ENCODE results near the gene AGMO. TPM values are rescaled to one million over a fixed set of nuclear protein-coding genes. Genes with fewer than 3 reads are reported as not detected.

The AGMO gene
- total and polyA plus RNA-seq, 10 of the 15 experiments (the other 5 are each of a cell fraction or from before 2014, with no cell fraction given), result 0.11 to 0.29 TPM; not detected in 8

GRCh38 chr7:15367897-15368296, 193.9 kb downstream of the AGMO start:
- FAIRE-seq, result no peak
- in situ Hi-C loops (cut with MboI), result no loop called here
- TF ChIP-seq NR2F1 (conservative IDR thresholded peaks at IDR 0.05), result no peak
- TF ChIP-seq, protein P1, sequence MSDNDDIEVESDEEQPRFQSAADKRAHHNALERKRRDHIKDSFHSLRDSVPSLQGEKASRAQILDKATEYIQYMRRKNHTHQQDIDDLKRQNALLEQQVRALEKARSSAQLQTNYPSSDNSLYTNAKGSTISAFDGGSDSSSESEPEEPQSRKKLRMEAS (IDR thresholded peaks at IDR 0.05; ENCODE audit: low read depth, low read length), result no peak
- TF ChIP-seq STAT3 (IDR thresholded peaks at IDR 0.05; ENCODE audit: low read depth, low read length), result no peak
- TF ChIP-seq EED (IDR thresholded peaks at IDR 0.05; ENCODE audit: low read depth), result no peak
- no peak for TF ChIP-seq SREBF2 (IDR thresholded peaks at IDR 0.05; ENCODE audit: low read length)
- no peak for TF ChIP-seq EZH2 (IDR thresholded peaks at IDR 0.05; ENCODE audit: borderline replicate concordance, control insufficient read depth, low read depth, low read length)
- no peak for TF ChIP-seq HCFC1 (IDR thresholded peaks at IDR 0.05; ENCODE audit: low read length)
- no peak for TF ChIP-seq NR2C2 (IDR thresholded peaks at IDR 0.05; ENCODE audit: borderline replicate concordance, control insufficient read depth, insufficient read length, low read depth)
- TF ChIP-seq, protein P2, sequence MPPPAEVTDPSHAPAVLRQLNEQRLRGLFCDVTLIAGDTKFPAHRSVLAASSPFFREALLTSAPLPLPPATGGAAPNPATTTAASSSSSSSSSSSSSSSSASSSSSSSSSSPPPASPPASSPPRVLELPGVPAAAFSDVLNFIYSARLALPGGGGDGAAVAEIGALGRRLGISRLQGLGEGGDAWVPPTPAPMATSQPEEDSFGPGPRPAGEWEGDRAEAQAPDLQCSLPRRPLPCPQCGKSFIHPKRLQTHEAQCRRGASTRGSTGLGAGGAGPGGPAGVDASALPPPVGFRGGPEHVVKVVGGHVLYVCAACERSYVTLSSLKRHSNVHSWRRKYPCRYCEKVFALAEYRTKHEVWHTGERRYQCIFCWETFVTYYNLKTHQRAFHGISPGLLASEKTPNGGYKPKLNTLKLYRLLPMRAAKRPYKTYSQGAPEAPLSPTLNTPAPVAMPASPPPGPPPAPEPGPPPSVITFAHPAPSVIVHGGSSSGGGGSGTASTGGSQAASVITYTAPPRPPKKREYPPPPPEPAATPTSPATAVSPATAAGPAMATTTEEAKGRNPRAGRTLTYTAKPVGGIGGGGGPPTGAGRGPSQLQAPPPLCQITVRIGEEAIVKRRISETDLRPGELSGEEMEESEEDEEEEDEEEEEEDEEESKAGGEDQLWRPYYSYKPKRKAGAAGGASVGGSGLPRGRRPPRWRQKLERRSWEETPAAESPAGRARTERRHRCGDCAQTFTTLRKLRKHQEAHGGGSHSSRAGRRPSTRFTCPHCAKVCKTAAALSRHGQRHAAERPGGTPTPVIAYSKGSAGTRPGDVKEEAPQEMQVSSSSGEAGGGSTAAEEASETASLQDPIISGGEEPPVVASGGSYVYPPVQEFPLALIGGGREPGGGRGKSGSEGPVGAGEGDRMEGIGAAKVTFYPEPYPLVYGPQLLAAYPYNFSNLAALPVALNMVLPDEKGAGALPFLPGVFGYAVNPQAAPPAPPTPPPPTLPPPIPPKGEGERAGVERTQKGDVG (CRISPR knock-in tag; IDR thresholded peaks at IDR 0.05), result no peak
- no peak for TF ChIP-seq E4F1 (IDR thresholded peaks at IDR 0.05; ENCODE audit: borderline replicate concordance, partially characterized antibody)
- TF ChIP-seq TCF12 (IDR thresholded peaks at IDR 0.05; ENCODE audit: low read depth, low read length), result no peak
- TF ChIP-seq RAD21 (IDR thresholded peaks at IDR 0.05; ENCODE audit: insufficient read depth, low read depth, low read length), result no peak
- TF ChIP-seq TAF1 (IDR thresholded peaks at IDR 0.05; ENCODE audit: borderline replicate concordance, low read depth, low read length), result no peak
- TF ChIP-seq STAT1 (conservative IDR thresholded peaks at IDR 0.05), result no peak
- TF ChIP-seq MEF2A (IDR thresholded peaks at IDR 0.05; ENCODE audit: insufficient read depth, low read depth, low read length), result no peak
- TF ChIP-seq ZBTB11 (CRISPR knock-in tag; IDR thresholded peaks at IDR 0.05), result no peak

More at GRCh38 chr7:15367897-15368296, 193.9 kb downstream of the AGMO start:
- Histone ChIP-seq H3K4me1 (ENCODE audit: control insufficient read depth, insufficient read depth, low read length) (no peaks in the 10 kb centered on the region), H3K9ac (ENCODE audit: control insufficient read depth, insufficient read depth, low read length) (no peak overlapping the region), H3K36me3 (ENCODE audit: control insufficient read depth in 2 of 2, insufficient read depth in 2 of 2, low read length in 1 of 2) (no peaks in the 10 kb centered on the region), H2AFZ (ENCODE audit: control insufficient read depth, low read depth, low read length) (no peak overlapping the region), H3K27me3 (replicated peaks in 1 of 2; ENCODE audit: control insufficient read depth in 2 of 2, insufficient read depth in 2 of 2, low read length in 1 of 2) (no peaks in the 10 kb centered on the region), H3K9me3 (replicated peaks; ENCODE audit: control insufficient read depth, insufficient read depth, low read length) (no peaks in the 10 kb centered on the region), H3K27ac (ENCODE audit: control insufficient read depth, insufficient read depth) (no peak overlapping the region), H3K79me2 (ENCODE audit: control insufficient read depth, insufficient read depth, low read length) (no peaks in the 10 kb centered on the region), H3K4me2 (ENCODE audit: control insufficient read depth, insufficient read depth) (no peak overlapping the region), H4K20me1 (ENCODE audit: control insufficient read depth, insufficient read depth) (no peaks in the 10 kb centered on the region), H3K4me3 (no peak overlapping the region)
- SMC1A ChIA-PET (ENCODE audit: uncharacterized antibody, unreplicated experiment), result interaction anchor here (1.8 kb wide), 1 partner anchor 89 kb away, joined by 4 read pairs; no protein-coding TSS in a partner anchor
- DNase-seq (ENCODE audit: low read depth, low spot score), result no peak
- 49% methylated on average over 3 of the region's 3 CpGs for WGBS (ENCODE audit: insufficient coverage, insufficient replicate concordance, low lambda C conversion rate, missing lambda C conversion rate)
- POLR2A ChIA-PET, result interaction anchor here (0.5 to 1.5 kb wide), 2 partner anchors 10 to 32 kb away, joined by 3 read pairs; no protein-coding TSS in a partner anchor
- RAD21 ChIA-PET (ENCODE audit: unreplicated experiment), result no interaction called here
- ATAC-seq, result no peak
- no TSS peak for BruUV-seq (replicated peaks)
- CTCF ChIA-PET, result no interaction called here
- intact Hi-C loops (cut with micrococcal nuclease; ENCODE audit: unreplicated experiment), result no loop called here

Measured in GM12878 (cell line).